SK-N-SH (cell line): ENCODE measurements around the gene NUDCD3. TPM values are rescaled to one million over a fixed set of nuclear protein-coding genes. Genes with fewer than 3 reads are reported as not detected.

Experiments used
- CTCF ChIA-PET: fragments of 300-600, 350-600 bp; formaldehyde crosslinking; extraction: SDS; loops from one replicate; lab custom pipeline; 2021; lab: Yijun Ruan, JAX
- POLR2A ChIA-PET: fragments of 350-600 bp; sonication (Branson Sonifier 250); formaldehyde crosslinking; extraction: SDS; loops from one replicate; lab custom pipeline; 2020; ENCODE audit warnings: antibody characterized with exemption, inconsistent platforms; lab: Yijun Ruan, JAX
- DNase-seq: peaks from one replicate; pipeline ENCODE4 v3.0.0; 2012
- H2AFZ ChIP-seq: fragments of 200-600 bp; sonication (generic); 2 replicates; pipeline ENCODE4 v1.8.1; 2016; ENCODE audit warnings: antibody characterized with exemption, mild to moderate bottlenecking, low read depth
- H3F3A ChIP-seq: fragments of 200-600 bp; sonication (generic); replicated peaks from 2 replicates; pipeline ENCODE3; 2016; ENCODE audit warnings: antibody characterized with exemption, mild to moderate bottlenecking; ENCODE audit not compliant: insufficient read depth
- H3K27ac ChIP-seq, 2 experiments: fragments of 200-500 bp in 1 of 2; fragments of 200-600 bp in 1 of 2; sonication (Bioruptor generic) in 1 of 2; sonication (generic), shearing (Covaris generic) in 1 of 2; 2 replicates each; pipeline versions ENCODE4 v1.5.1 to v1.6.1; 2014 to 2016; ENCODE audit warnings: low read depth in 2 of 2, inconsistent platforms in 1 of 2, low read length in 1 of 2, mild to moderate bottlenecking in 1 of 2, mixed read lengths in 1 of 2
- H3K27me3 ChIP-seq: fragments of 200-600 bp; sonication (generic), shearing (Covaris generic); 2 replicates; pipeline ENCODE4 v1.6.1; 2016; ENCODE audit warnings: mixed run types; ENCODE audit not compliant: insufficient read depth
- H3K36me3 ChIP-seq, 2 experiments: fragments of 200-500 bp in 1 of 2; fragments of 200-600 bp in 1 of 2; sonication (Bioruptor generic) in 1 of 2; sonication (generic) in 1 of 2; replicated peaks in 1 of 2; 2 replicates each; pipeline versions ENCODE3 to v1.5.1; 2014 to 2016; ENCODE audit warnings: low read length in 1 of 2, mild to moderate bottlenecking in 1 of 2; ENCODE audit not compliant: insufficient read depth in 2 of 2, control insufficient read depth in 1 of 2
- H3K4me1 ChIP-seq, 2 experiments: fragments of 200-500 bp in 1 of 2; fragments of 200-600 bp in 1 of 2; sonication (Bioruptor generic) in 1 of 2; sonication (generic), shearing (Covaris generic) in 1 of 2; 2 replicates each; pipeline versions ENCODE4 v1.5.1 to v1.6.1; 2014 to 2016; ENCODE audit warnings: low read depth in 1 of 2, low read length in 1 of 2, mixed run types in 1 of 2; ENCODE audit not compliant: insufficient read depth in 2 of 2, control insufficient read depth in 1 of 2
- H3K4me2 ChIP-seq: fragments of 200-600 bp; sonication (generic), shearing (Covaris generic); 2 replicates; pipeline ENCODE4 v1.6.1; 2017; ENCODE audit warnings: mixed run types
- H3K4me3 ChIP-seq, 2 experiments: fragments of 200-500 bp in 1 of 2; fragments of 200-600 bp in 1 of 2; sonication (Bioruptor generic) in 1 of 2; sonication (generic), shearing (Covaris generic) in 1 of 2; 2 replicates each; pipeline versions ENCODE4 v1.5.1 to v1.8.1; 2014 to 2016; ENCODE audit warnings: low read depth in 2 of 2, inconsistent platforms in 1 of 2, low read length in 1 of 2, mild to moderate bottlenecking in 1 of 2, mixed read lengths in 1 of 2, moderate library complexity in 1 of 2
- H3K79me2 ChIP-seq: fragments of 200-600 bp; sonication (generic); 2 replicates; pipeline ENCODE4 v1.8.1; 2017; ENCODE audit warnings: mild to moderate bottlenecking; ENCODE audit not compliant: insufficient read depth
- H3K9ac ChIP-seq: fragments of 200-600 bp; sonication (generic); 2 replicates; pipeline ENCODE4 v1.6.1; 2017; ENCODE audit warnings: mixed run types
- H3K9me2 ChIP-seq: fragments of 200-600 bp; sonication (generic); 2 replicates; pipeline ENCODE4 v1.6.1; 2017; ENCODE audit warnings: mixed run types
- H3K9me3 ChIP-seq: fragments of 200-600 bp; sonication (generic); 2 replicates; pipeline ENCODE4 v1.6.1; 2017; ENCODE audit warnings: mixed run types, mild to moderate bottlenecking, moderate library complexity
- H4K20me1 ChIP-seq: fragments of 200-600 bp; sonication (generic); 2 replicates; pipeline ENCODE4 v1.6.1; 2017; ENCODE audit warnings: mild to moderate bottlenecking, mixed run types; ENCODE audit not compliant: insufficient read depth
- ELF1 ChIP-seq: IDR thresholded peaks from 2 replicates; pipeline ENCODE4 v1.4.0; 2012
- FOXJ3 ChIP-seq: sonication (generic); formaldehyde crosslinking; IDR thresholded peaks from 2 replicates; pipeline ENCODE4 v1.5.1; 2020; ENCODE audit warnings: mild to moderate bottlenecking, missing genetic modification reagents
- GATA2 ChIP-seq: sonication (generic); formaldehyde crosslinking; IDR thresholded peaks from 2 replicates; pipeline ENCODE4 v1.5.0; 2020; ENCODE audit warnings: mild to moderate bottlenecking, missing genetic modification reagents
- JUND ChIP-seq: IDR thresholded peaks from 2 replicates; pipeline ENCODE4 v1.4.0; 2012
- MEF2A ChIP-seq: IDR thresholded peaks from 2 replicates; pipeline ENCODE4 v1.4.0; 2012; ENCODE audit warnings: low read depth, borderline replicate concordance
- MXI1 ChIP-seq: IDR thresholded peaks from 2 replicates; pipeline ENCODE4 v1.6.1; 2012; ENCODE audit warnings: mild to moderate bottlenecking, low read depth, low read length, improper control_type of control experiment
- NFIC ChIP-seq: IDR thresholded peaks from 2 replicates; pipeline ENCODE4 v1.4.0; 2012; ENCODE audit warnings: borderline replicate concordance
- PBX3 ChIP-seq: IDR thresholded peaks from 2 replicates; pipeline ENCODE4; 2012
- RFX5 ChIP-seq: IDR thresholded peaks from 2 replicates; pipeline ENCODE4 v1.6.1; 2012; ENCODE audit warnings: mild to moderate bottlenecking, improper control_type of control experiment, low read length
- RXRA ChIP-seq: IDR thresholded peaks from 2 replicates; pipeline ENCODE4 v1.4.0; 2012; ENCODE audit warnings: low read depth, mild to moderate bottlenecking, borderline replicate concordance
- SMC3 ChIP-seq: IDR thresholded peaks from 2 replicates; pipeline ENCODE4 v1.6.1; 2012; ENCODE audit warnings: low read depth, low read length, improper control_type of control experiment
- TAF1 ChIP-seq: IDR thresholded peaks from 2 replicates; pipeline ENCODE4 v1.6.1; 2012; ENCODE audit warnings: low read depth, mild to moderate bottlenecking, low read length, moderate library complexity, borderline replicate concordance
- TCF12 ChIP-seq: IDR thresholded peaks from 2 replicates; pipeline ENCODE4 v1.4.0; 2012
- TEAD4 ChIP-seq: IDR thresholded peaks from 2 replicates; pipeline ENCODE4 v1.4.0; 2012; ENCODE audit warnings: mild to moderate bottlenecking, borderline replicate concordance; ENCODE audit not compliant: insufficient read depth
- YY1 ChIP-seq: IDR thresholded peaks from 2 replicates; pipeline ENCODE4 v1.4.0; 2012; ENCODE audit warnings: low read depth, mild to moderate bottlenecking
- WGBS: methylation state at CpG from one replicate; pipeline ENCODE4 v1.1.6; 2017; ENCODE audit warnings: low lambda C conversion rate; 5-methylcytosine and 5-hydroxymethylcytosine counted together
- polyA plus RNA-seq, 3 experiments: library from polyadenylated mRNA; depleted of rRNA; stranded (reverse); fragments of >200 nt; gene quantifications; 2 replicates each; pipeline ENCODE4 v1.2.3, GENCODE V29; 2012
- TF ChIP-seq, protein P1 (sequence below): fragments of 150-350 bp; IDR thresholded peaks from 2 replicates; pipeline ENCODE4 v1.6.1; 2017; ENCODE audit warnings: antibody characterized with exemption, low read length, low read depth, borderline replicate concordance
- TF ChIP-seq, protein P2 (sequence below): IDR thresholded peaks from 2 replicates; pipeline ENCODE4 v1.4.0; 2012; ENCODE audit warnings: low read depth, borderline replicate concordance
- TF ChIP-seq, protein P3 (sequence below): IDR thresholded peaks from 2 replicates; pipeline ENCODE4 v1.4.0; 2012; ENCODE audit warnings: low read depth

NUDCD3 gene
- polyA plus RNA-seq, 1 of the 3 experiments (the other 2 are of a cell fraction) = 66.0 TPM

DNA sequence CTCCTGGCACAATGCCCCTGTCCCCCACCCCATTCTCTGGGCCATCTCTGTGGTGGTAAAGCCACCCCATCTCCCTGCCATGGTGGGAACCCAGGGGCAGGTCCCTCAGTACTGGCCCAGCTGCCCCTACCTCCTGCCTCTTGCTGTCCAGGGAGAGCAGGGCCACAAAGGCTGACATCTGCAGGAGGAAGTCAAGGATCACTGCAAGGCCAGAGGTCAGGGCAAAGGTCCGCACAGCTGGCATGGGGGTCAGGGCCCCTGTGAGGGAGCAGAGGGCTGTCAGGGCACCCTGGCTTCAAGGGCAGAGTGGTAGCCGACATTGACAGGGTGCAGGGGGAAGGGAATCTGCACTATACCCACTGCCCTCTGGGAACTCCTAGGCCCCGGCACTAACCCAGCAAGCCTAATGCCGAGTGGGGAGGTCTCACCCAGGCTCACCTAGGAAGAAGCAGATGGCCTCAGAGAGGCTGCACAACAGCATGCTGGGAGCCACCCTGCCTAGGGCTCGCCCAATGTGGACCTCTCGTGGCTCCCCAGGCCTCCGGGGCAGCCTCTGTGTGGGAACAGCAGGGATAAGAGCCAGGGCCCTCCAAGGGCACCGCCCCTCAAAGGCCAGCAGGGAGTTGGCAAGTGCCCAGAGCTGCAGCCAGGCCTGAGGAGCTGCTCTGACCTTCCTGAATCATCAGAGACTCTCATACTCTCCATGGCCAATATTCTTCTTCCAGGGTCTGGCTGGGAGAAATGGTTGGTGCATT is 43.0 kb upstream of the NUDCD3 start:
- Histone ChIP-seq H3K36me3 (no peaks in the 10 kb centered on the region), H3K4me1 (no peaks in the 10 kb centered on the region), H3K9me3 (no peaks in the 10 kb centered on the region), H3K79me2 (no peaks in the 10 kb centered on the region), H3K27me3 (no peaks in the 10 kb centered on the region), H3F3A (no peaks in the 10 kb centered on the region), H3K9me2 (no peaks in the 10 kb centered on the region), H3K4me3 (no peak overlapping the region), H3K27ac (no peak overlapping the region), H3K4me2 (no peak overlapping the region), H2AFZ (no peak overlapping the region), H4K20me1 (no peaks in the 10 kb centered on the region), H3K9ac (no peak overlapping the region)
- peak; percentile 34 for DNase-seq
- WGBS = 76% methylated on average over 5 of the region's 8 CpGs
- TF ChIP-seq TAF1 = no peak
- no peak for TF ChIP-seq RFX5
- TF ChIP-seq, protein P1, sequence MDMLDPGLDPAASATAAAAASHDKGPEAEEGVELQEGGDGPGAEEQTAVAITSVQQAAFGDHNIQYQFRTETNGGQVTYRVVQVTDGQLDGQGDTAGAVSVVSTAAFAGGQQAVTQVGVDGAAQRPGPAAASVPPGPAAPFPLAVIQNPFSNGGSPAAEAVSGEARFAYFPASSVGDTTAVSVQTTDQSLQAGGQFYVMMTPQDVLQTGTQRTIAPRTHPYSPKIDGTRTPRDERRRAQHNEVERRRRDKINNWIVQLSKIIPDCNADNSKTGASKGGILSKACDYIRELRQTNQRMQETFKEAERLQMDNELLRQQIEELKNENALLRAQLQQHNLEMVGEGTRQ = no peak
- no peak for TF ChIP-seq JUND
- TF ChIP-seq TCF12 = no peak
- no peak for TF ChIP-seq MEF2A
- ChIA-PET POLR2A (no interaction called here), CTCF (interaction anchor here (1.3 to 5.3 kb wide), 13 partner anchors 9 to 56 kb away, joined by 3 to 34 read pairs (median 8); no protein-coding TSS in a partner anchor)

GRCh38 chr7:44531421-44532380 is 41.2 kb upstream of the NUDCD3 start:
- ChIA-PET POLR2A (no interaction called here), CTCF (interaction anchor here (2.4 kb wide), 1 partner anchor 33 kb away, joined by 10 read pairs; no protein-coding TSS in a partner anchor)
- Histone ChIP-seq H4K20me1 (no peaks in the 10 kb centered on the region), H3K27me3 (no peaks in the 10 kb centered on the region), H3K9me2 (no peaks in the 10 kb centered on the region), H2AFZ (no peak overlapping the region), H3K4me3 (no peak overlapping the region), H3K9ac (no peak overlapping the region), H3F3A (no peaks in the 10 kb centered on the region), H3K36me3 (no peaks in the 10 kb centered on the region), H3K4me2 (no peak overlapping the region), H3K4me1 (no peaks in the 10 kb centered on the region), H3K79me2 (no peaks in the 10 kb centered on the region), H3K9me3 (no peaks in the 10 kb centered on the region), H3K27ac (no peak overlapping the region)
- WGBS = 63% methylated on average over 13 of the region's 17 CpGs
- DNase-seq = no peak
- TF ChIP-seq, protein P2, sequence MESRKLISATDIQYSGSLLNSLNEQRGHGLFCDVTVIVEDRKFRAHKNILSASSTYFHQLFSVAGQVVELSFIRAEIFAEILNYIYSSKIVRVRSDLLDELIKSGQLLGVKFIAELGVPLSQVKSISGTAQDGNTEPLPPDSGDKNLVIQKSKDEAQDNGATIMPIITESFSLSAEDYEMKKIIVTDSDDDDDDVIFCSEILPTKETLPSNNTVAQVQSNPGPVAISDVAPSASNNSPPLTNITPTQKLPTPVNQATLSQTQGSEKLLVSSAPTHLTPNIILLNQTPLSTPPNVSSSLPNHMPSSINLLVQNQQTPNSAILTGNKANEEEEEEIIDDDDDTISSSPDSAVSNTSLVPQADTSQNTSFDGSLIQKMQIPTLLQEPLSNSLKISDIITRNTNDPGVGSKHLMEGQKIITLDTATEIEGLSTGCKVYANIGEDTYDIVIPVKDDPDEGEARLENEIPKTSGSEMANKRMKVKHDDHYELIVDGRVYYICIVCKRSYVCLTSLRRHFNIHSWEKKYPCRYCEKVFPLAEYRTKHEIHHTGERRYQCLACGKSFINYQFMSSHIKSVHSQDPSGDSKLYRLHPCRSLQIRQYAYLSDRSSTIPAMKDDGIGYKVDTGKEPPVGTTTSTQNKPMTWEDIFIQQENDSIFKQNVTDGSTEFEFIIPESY = no peak
- TF ChIP-seq, protein P3, sequence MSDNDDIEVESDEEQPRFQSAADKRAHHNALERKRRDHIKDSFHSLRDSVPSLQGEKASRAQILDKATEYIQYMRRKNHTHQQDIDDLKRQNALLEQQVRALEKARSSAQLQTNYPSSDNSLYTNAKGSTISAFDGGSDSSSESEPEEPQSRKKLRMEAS = no peak
- TF ChIP-seq RXRA (no peak), PBX3 (no peak), YY1 (no peak), MXI1 (no peak), GATA2 (CRISPR knock-in tag) (no peak), TEAD4 (no peak), NFIC (no peak), ELF1 (no peak), FOXJ3 (CRISPR knock-in tag) (no peak), SMC3 (no peak)
